ENCODE results near the gene PLEKHA5. TPM values are rescaled to one million over a fixed set of nuclear protein-coding genes. Genes with fewer than 3 reads are reported as not detected.
"Not testable (repeated sequence)": the region's sequence is repeated elsewhere in the genome, so short reads cannot be mapped to it uniquely, and the experiment has no call there.

The PLEKHA5 gene
- polyA plus RNA-seq, 4 donors = 51.5 to 105 (median 96.4) TPM

- DNase-seq (ENCODE audit: low read depth in 4 of 4, low spot score in 3 of 4) = no peak
Observed at GRCh38 chr12:19227190-19227879, 97.8 kb downstream of the PLEKHA5 start.

DNA sequence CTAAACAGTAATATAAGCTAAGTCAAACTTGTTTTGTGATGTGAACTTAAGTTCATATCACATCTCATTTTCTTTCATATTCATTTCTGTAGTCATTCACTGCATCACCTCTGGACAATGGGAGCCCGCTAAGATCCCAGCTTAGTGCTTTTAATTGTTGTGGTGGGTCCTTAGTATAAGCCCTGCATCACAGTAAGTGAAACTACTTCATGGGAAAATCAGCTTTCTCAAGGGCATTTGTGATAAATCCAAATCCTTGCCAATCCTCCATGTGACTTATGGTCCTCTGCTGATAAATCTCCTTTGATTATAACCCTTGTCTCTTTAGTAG is 98.3 kb downstream of the PLEKHA5 start:
- DNase-seq (ENCODE audit: low read depth in 4 of 4, low spot score in 3 of 4) = no peak

- not testable (repeated sequence) for DNase-seq (ENCODE audit: low read depth in 4 of 4, low spot score in 3 of 4)
Observed at GRCh38 chr12:19229021-19229420, 99.5 kb downstream of the PLEKHA5 start.

- no peak for DNase-seq (ENCODE audit: low read depth in 4 of 4, low spot score in 3 of 4)
Observed at GRCh38 chr12:19230299-19230866, 100.8 kb downstream of the PLEKHA5 start.

- DNase-seq (ENCODE audit: low read depth in 4 of 4, low spot score in 3 of 4) = no peak
Observed at GRCh38 chr12:19230896-19231295, 101.4 kb downstream of the PLEKHA5 start.

DNA sequence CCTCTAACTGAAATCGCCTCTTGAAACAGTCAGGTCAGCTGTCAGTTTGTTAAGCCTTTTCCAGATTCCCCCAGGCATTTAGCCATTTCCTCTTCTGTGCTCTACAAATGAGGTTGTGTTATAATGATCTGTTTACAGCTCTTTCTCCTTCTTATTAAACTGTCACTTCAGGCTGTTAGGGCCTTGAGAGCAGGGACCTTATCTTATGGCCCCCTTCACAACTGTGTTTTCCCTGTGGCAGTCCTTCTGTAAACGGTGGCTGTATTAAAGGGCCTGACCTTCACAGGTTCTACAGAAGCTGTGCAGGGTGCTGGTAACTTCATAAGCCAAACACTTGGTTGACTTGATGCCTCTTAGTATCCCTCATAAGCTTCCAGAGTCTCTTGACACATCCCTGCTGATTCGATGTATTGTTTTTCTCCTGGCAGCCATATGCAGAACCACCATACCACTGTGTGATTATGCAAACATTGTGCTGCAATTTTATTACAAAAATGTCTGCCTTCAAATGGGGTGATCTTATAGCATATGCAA is 104.7 kb downstream of the PLEKHA5 start:
- no peak for DNase-seq (ENCODE audit: low read depth in 4 of 4, low spot score in 3 of 4)

DNA sequence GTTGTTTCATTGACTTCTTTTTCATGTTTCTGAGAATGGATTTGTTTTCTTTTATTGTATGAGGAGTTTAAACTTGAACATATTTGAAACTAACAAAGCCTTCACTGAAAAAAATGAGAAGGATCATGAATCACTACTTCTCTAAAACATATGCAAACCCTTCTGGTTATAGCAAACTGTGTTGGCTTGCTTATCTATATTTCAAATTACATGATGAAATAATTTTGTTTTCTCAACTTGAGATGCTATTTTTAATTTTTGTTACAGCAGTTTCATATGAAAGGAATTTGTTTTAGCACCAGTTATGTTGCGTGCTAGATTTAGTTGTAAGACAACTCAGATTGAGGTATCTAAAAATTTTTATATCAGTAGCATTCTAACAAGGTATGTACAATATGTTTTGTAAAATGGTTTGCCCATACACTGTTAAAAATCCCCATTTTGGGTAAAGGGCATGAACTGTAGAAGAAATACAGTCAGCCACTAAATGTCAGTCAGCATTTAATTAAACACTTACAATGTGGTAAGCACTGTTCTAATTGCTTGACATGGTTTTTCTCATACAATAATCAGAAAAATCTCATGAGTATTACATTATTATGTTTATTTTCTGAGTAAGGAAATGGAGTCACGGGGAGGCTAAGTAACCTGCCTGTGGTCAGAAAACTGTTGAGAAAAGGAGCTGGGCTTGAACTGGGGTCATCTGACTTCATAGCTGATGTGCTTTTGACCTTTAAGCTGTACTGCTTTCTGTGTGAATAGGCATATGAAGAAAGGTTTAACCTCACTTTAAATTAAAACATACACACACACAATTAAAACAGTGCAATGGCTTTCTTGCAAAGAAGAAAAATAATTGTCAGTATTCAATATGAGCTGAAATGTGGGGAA is 105.7 kb downstream of the PLEKHA5 start:
- DNase-seq (ENCODE audit: low read depth in 4 of 4, low spot score in 3 of 4) = no peak

GRCh38 chr12:19236656-19237055 is 107.1 kb downstream of the PLEKHA5 start:
- no peak for DNase-seq (ENCODE audit: low read depth in 4 of 4, low spot score in 3 of 4)

DNA sequence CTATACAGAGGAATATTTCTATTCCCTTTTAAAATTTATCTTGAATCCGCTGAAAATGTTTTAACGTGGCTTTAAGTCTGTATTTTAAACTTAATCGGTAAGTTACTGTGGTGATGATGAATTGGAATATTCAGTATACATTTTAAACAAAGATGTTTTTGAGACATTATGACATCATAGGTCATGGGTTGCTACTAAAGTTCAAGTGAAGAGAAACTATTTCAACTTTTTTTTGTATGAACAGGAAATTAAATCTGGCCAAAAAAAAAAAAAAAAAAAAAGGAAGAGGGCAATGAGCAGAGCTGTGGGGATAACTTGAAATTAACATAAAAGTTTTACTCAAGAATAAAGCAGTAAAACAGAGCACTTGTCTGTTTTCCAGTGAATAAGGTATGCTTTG is 109.0 kb downstream of the PLEKHA5 start:
- DNase-seq (ENCODE audit: low read depth in 4 of 4, low spot score in 3 of 4) = no peak

GRCh38 chr12:19239102-19239501 is 109.6 kb downstream of the PLEKHA5 start:
- no peak for DNase-seq (ENCODE audit: low read depth in 4 of 4, low spot score in 3 of 4)

DNA sequence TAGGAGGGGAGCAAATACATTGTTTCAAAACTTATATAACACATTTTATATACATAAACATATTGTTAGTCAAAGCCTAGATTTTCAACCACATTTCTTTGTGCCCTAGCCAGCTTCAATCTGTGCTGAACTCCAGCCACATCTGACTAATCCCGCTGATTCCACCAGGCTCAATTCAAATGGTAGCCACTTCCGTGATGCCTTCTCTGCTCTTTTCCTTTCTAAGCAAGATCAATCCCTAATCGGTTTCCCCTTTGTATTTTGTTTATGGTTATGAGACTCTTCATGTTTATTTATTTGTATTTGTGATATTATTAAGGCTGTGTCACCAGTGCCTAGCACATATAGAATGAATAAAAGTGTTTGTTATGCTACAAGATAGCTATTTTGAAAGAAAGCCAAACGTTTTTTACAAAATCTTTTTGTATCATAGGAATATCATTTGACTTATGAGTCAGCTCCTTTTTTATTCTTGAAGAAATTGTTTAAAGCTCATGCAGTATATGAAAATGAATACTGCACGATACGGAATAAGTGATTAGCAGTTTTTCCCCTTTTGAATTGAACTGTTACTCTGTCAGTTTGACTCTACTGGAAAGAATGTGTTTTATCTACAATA is 110.2 kb downstream of the PLEKHA5 start:
- no peak for DNase-seq (ENCODE audit: low read depth in 4 of 4, low spot score in 3 of 4)

DNA sequence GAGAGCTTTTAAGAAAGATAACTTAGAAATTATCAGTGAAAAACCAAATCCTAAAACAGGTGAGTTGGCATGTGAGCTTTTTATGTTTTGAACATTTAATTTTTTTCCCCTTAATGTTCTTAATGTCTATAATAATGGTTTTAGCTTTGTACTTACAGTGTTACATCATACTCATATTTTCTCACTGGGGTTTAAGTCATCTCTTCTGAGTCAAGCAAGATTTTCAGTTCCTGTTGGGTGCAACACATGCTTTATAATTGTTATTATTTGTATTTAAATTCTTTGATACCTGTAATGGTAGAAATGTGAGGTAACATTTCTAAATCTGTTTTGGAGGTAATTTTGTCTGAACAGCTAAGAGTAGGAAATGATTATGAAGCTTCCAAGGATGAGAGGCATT is 113.0 kb downstream of the PLEKHA5 start:
- DNase-seq (ENCODE audit: low read depth in 4 of 4, low spot score in 3 of 4) = no peak

DNA sequence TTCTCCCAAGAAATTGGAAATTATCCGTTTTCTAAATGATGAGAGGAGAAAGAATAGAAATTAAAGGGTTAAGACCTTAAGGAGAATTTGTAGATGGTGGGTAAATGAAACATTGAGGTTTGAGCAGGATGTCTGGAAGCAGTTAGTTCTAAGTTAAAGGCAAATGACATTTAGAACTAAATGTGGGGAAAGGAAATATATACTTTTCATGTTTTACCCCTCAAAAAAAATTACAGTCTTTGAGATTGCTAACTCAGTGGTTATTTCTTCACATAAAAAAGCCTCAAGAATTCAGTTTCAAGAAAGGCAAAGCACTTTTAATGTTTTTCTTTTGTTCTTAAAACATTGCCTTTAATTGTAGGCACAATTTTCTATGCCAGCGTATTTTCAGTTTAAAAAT is 114.0 kb downstream of the PLEKHA5 start:
- no peak for DNase-seq (ENCODE audit: low read depth in 4 of 4, low spot score in 3 of 4)

- no peak for DNase-seq (ENCODE audit: low read depth in 4 of 4, low spot score in 3 of 4)
Observed at GRCh38 chr12:19244312-19244711, 114.8 kb downstream of the PLEKHA5 start.

- DNase-seq (ENCODE audit: low read depth in 4 of 4, low spot score in 3 of 4) = no peak
Observed at GRCh38 chr12:19245106-19245505, 115.6 kb downstream of the PLEKHA5 start.

DNA sequence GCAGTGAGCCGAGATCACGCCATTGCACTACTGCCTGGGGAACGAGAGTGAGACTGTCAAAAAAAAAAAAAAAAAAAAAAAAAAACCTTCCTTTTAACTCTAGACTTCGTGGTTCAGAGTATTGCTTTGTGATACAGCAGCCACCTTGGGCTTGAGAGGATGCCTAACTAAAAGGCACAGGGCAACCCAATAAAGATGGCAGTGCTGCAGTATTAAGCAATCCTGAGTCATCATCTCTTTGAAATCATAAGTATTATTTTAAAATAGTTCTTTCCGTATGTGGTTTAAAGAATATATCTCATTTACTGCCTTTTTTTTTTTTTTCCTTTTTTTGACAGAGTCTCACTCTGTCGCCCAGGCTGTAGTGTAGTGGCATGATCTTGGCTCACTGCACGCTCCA is 116.1 kb downstream of the PLEKHA5 start:
- DNase-seq (ENCODE audit: low read depth in 4 of 4, low spot score in 3 of 4) = no peak

GRCh38 chr12:19246933-19247332 is 117.4 kb downstream of the PLEKHA5 start:
- no peak for DNase-seq (ENCODE audit: low read depth in 4 of 4, low spot score in 3 of 4)

DNA sequence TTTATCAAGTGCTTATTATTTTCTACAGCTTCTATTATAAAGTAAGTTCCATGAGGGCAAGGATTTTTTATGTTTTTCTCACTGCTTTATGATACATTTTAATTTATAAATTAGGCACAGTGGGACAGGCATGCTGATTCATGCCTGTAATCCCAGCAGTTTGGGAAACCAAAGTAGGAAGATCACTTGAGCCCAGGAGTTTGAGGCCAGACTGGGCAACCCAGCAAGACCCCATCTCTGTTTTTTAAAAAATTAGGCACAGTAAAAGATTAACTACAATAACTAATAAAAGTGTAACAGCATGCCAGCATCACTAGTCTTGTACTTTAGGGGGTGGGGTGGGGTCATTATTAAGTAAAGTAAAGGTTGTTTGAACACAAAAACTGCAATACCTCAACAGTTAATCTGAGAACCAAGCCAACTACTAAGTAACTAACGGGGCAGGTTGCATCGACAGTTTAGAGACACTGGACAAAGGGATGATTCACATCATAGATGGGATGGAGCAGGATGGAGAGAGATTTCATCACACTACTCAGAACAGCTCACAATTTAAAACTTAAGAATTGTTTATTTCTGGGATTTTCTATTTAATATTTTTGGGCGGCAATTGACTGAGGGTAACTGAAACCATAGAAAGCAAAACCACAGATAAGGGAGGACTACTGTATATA is 119.5 kb downstream of the PLEKHA5 start:
- no peak for DNase-seq (ENCODE audit: low read depth in 4 of 4, low spot score in 3 of 4)

GRCh38 chr12:19251481-19252132 is 122.1 kb downstream of the PLEKHA5 start:
- no peak for DNase-seq (ENCODE audit: low read depth in 4 of 4, low spot score in 3 of 4)

DNA sequence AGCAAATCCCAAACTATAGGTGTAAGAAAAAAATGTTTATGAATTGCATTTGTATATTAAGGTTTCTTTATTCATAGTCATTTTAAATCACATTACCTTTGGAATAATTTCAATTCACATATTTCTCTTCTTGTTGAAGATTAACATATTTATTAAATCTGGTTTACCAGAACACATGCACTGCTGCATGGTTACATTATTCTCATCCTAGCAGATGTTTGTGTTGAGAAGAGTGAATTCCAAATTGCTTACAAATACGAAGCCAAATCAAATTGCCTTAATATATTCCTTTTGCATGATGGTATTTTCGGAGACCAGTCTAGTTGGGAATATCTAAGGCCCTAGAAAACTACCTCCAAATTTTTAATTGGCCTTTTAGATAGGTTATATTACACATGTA is 130.6 kb downstream of the PLEKHA5 start:
- DNase-seq (ENCODE audit: low read depth in 4 of 4, low spot score in 3 of 4) = no peak
